Measurements from ENCODE around the gene RNH1.

RNH1 gene

GRCh38 chr11:477052-477715, 29.9 kb downstream of the RNH1 start:
- H3K4me3 ChIP-seq (ENCODE audit: control insufficient read depth, low read depth, low read length): no peak overlapping the region
- TF ChIP-seq CTCF (IDR thresholded peaks at IDR 0.05; ENCODE audit: control insufficient read depth, insufficient read depth, low read depth, low read length, missing control alignments): no peak
- DNase-seq (ENCODE audit: low read depth): no peak

GRCh38 chr11:476416-476815, 30.6 kb downstream of the RNH1 start:
- no peak overlapping the region for H3K4me3 ChIP-seq (ENCODE audit: control insufficient read depth, low read depth, low read length)
- TF ChIP-seq CTCF (IDR thresholded peaks at IDR 0.05; ENCODE audit: control insufficient read depth, insufficient read depth, low read depth, low read length, missing control alignments): no peak
- no peak for DNase-seq (ENCODE audit: low read depth)

GRCh38 chr11:475941-476340, 31.1 kb downstream of the RNH1 start:
- DNase-seq (ENCODE audit: low read depth): no peak
- TF ChIP-seq CTCF (IDR thresholded peaks at IDR 0.05; ENCODE audit: control insufficient read depth, insufficient read depth, low read depth, low read length, missing control alignments): no peak
- H3K4me3 ChIP-seq (ENCODE audit: control insufficient read depth, low read depth, low read length): no peak overlapping the region

GRCh38 chr11:474914-475506, 32.0 kb downstream of the RNH1 start:
- TF ChIP-seq CTCF (IDR thresholded peaks at IDR 0.05; ENCODE audit: control insufficient read depth, insufficient read depth, low read depth, low read length, missing control alignments): no peak
- DNase-seq (ENCODE audit: low read depth): no peak
- H3K4me3 ChIP-seq (ENCODE audit: control insufficient read depth, low read depth, low read length): no peak overlapping the region

- DNase-seq (ENCODE audit: low read depth): no peak
- TF ChIP-seq CTCF (IDR thresholded peaks at IDR 0.05; ENCODE audit: control insufficient read depth, insufficient read depth, low read depth, low read length, missing control alignments): no peak
- no peak overlapping the region for H3K4me3 ChIP-seq (ENCODE audit: control insufficient read depth, low read depth, low read length)
Observed at GRCh38 chr11:473962-474785, 32.9 kb downstream of the RNH1 start.

- TF ChIP-seq CTCF (IDR thresholded peaks at IDR 0.05; ENCODE audit: control insufficient read depth, insufficient read depth, low read depth, low read length, missing control alignments): no peak
- DNase-seq (ENCODE audit: low read depth): no peak
- H3K4me3 ChIP-seq (ENCODE audit: control insufficient read depth, low read depth, low read length): no peak overlapping the region
Observed at GRCh38 chr11:473415-473814, 33.6 kb downstream of the RNH1 start.
